SK-N-SH (cell line): ENCODE measurements around the gene ZNRF1. TPM values are rescaled to one million over a fixed set of nuclear protein-coding genes. Genes with fewer than 3 reads are reported as not detected.
"Not testable (repeated sequence)": the region's sequence is repeated elsewhere in the genome, so short reads cannot be mapped to it uniquely, and the experiment has no call there.

Experiments
- CTCF ChIA-PET: fragments of 300-600, 350-600 bp; formaldehyde crosslinking; extraction: SDS; loops from one replicate; lab custom pipeline; 2021; lab: Yijun Ruan, JAX
- POLR2A ChIA-PET: fragments of 350-600 bp; sonication (Branson Sonifier 250); formaldehyde crosslinking; extraction: SDS; loops from one replicate; lab custom pipeline; 2020; ENCODE audit warnings: antibody characterized with exemption, inconsistent platforms; lab: Yijun Ruan, JAX
- DNase-seq: peaks from one replicate; pipeline ENCODE4 v3.0.0; 2012
- H2AFZ ChIP-seq: fragments of 200-600 bp; sonication (generic); 2 replicates; pipeline ENCODE4 v1.8.1; 2016; ENCODE audit warnings: antibody characterized with exemption, mild to moderate bottlenecking, low read depth
- H3F3A ChIP-seq: fragments of 200-600 bp; sonication (generic); replicated peaks from 2 replicates; pipeline ENCODE3; 2016; ENCODE audit warnings: antibody characterized with exemption, mild to moderate bottlenecking; ENCODE audit not compliant: insufficient read depth
- H3K27ac ChIP-seq, 2 experiments: fragments of 200-500 bp in 1 of 2; fragments of 200-600 bp in 1 of 2; sonication (Bioruptor generic) in 1 of 2; sonication (generic), shearing (Covaris generic) in 1 of 2; 2 replicates each; pipeline versions ENCODE4 v1.5.1 to v1.6.1; 2014 to 2016; ENCODE audit warnings: low read depth in 2 of 2, inconsistent platforms in 1 of 2, low read length in 1 of 2, mild to moderate bottlenecking in 1 of 2, mixed read lengths in 1 of 2
- H3K27me3 ChIP-seq: fragments of 200-600 bp; sonication (generic), shearing (Covaris generic); 2 replicates; pipeline ENCODE4 v1.6.1; 2016; ENCODE audit warnings: mixed run types; ENCODE audit not compliant: insufficient read depth
- H3K36me3 ChIP-seq, 2 experiments: fragments of 200-500 bp in 1 of 2; fragments of 200-600 bp in 1 of 2; sonication (Bioruptor generic) in 1 of 2; sonication (generic) in 1 of 2; replicated peaks in 1 of 2; 2 replicates each; pipeline versions ENCODE3 to v1.5.1; 2014 to 2016; ENCODE audit warnings: low read length in 1 of 2, mild to moderate bottlenecking in 1 of 2; ENCODE audit not compliant: insufficient read depth in 2 of 2, control insufficient read depth in 1 of 2
- H3K4me1 ChIP-seq, 2 experiments: fragments of 200-500 bp in 1 of 2; fragments of 200-600 bp in 1 of 2; sonication (Bioruptor generic) in 1 of 2; sonication (generic), shearing (Covaris generic) in 1 of 2; 2 replicates each; pipeline versions ENCODE4 v1.5.1 to v1.6.1; 2014 to 2016; ENCODE audit warnings: low read depth in 1 of 2, low read length in 1 of 2, mixed run types in 1 of 2; ENCODE audit not compliant: insufficient read depth in 2 of 2, control insufficient read depth in 1 of 2
- H3K4me2 ChIP-seq: fragments of 200-600 bp; sonication (generic), shearing (Covaris generic); 2 replicates; pipeline ENCODE4 v1.6.1; 2017; ENCODE audit warnings: mixed run types
- H3K4me3 ChIP-seq, 2 experiments: fragments of 200-500 bp in 1 of 2; fragments of 200-600 bp in 1 of 2; sonication (Bioruptor generic) in 1 of 2; sonication (generic), shearing (Covaris generic) in 1 of 2; 2 replicates each; pipeline versions ENCODE4 v1.5.1 to v1.8.1; 2014 to 2016; ENCODE audit warnings: low read depth in 2 of 2, inconsistent platforms in 1 of 2, low read length in 1 of 2, mild to moderate bottlenecking in 1 of 2, mixed read lengths in 1 of 2, moderate library complexity in 1 of 2
- H3K79me2 ChIP-seq: fragments of 200-600 bp; sonication (generic); 2 replicates; pipeline ENCODE4 v1.8.1; 2017; ENCODE audit warnings: mild to moderate bottlenecking; ENCODE audit not compliant: insufficient read depth
- H3K9ac ChIP-seq: fragments of 200-600 bp; sonication (generic); 2 replicates; pipeline ENCODE4 v1.6.1; 2017; ENCODE audit warnings: mixed run types
- H3K9me2 ChIP-seq: fragments of 200-600 bp; sonication (generic); 2 replicates; pipeline ENCODE4 v1.6.1; 2017; ENCODE audit warnings: mixed run types
- H3K9me3 ChIP-seq: fragments of 200-600 bp; sonication (generic); 2 replicates; pipeline ENCODE4 v1.6.1; 2017; ENCODE audit warnings: mixed run types, mild to moderate bottlenecking, moderate library complexity
- H4K20me1 ChIP-seq: fragments of 200-600 bp; sonication (generic); 2 replicates; pipeline ENCODE4 v1.6.1; 2017; ENCODE audit warnings: mild to moderate bottlenecking, mixed run types; ENCODE audit not compliant: insufficient read depth
- EP300 ChIP-seq, 2 experiments: IDR thresholded peaks; 2 replicates each; pipeline versions ENCODE4 v1.4.0 to v1.6.1; 2012; ENCODE audit warnings: borderline replicate concordance in 1 of 2, low read depth in 1 of 2, low read length in 1 of 2
- EZH2phosphoT487 ChIP-seq: fragments of 200-600 bp; sonication (generic); IDR thresholded peaks from 2 replicates; pipeline ENCODE4 v1.6.1; 2017; ENCODE audit warnings: low read depth, mixed run types, mild to moderate bottlenecking, antibody characterized with exemption, moderate library complexity, borderline replicate concordance
- FOXM1 ChIP-seq: IDR thresholded peaks from 2 replicates; pipeline ENCODE4 v1.4.0; 2012; ENCODE audit warnings: low read depth, mild to moderate bottlenecking
- GABPA ChIP-seq: IDR thresholded peaks from 2 replicates; pipeline ENCODE4 v1.4.0; 2012; ENCODE audit warnings: low read depth, mild to moderate bottlenecking
- MXI1 ChIP-seq: IDR thresholded peaks from 2 replicates; pipeline ENCODE4 v1.6.1; 2012; ENCODE audit warnings: mild to moderate bottlenecking, low read depth, low read length, improper control_type of control experiment
- NFIC ChIP-seq: IDR thresholded peaks from 2 replicates; pipeline ENCODE4 v1.4.0; 2012; ENCODE audit warnings: borderline replicate concordance
- NRF1 ChIP-seq: IDR thresholded peaks from 2 replicates; pipeline ENCODE4 v1.6.1; 2012; ENCODE audit warnings: low read depth, mild to moderate bottlenecking, low read length
- PBX3 ChIP-seq: IDR thresholded peaks from 2 replicates; pipeline ENCODE4; 2012
- RAD21 ChIP-seq: IDR thresholded peaks from 2 replicates; pipeline ENCODE4 v1.6.1; 2012; ENCODE audit warnings: mild to moderate bottlenecking, low read length
- RFX5 ChIP-seq: IDR thresholded peaks from 2 replicates; pipeline ENCODE4 v1.6.1; 2012; ENCODE audit warnings: mild to moderate bottlenecking, improper control_type of control experiment, low read length
- RXRA ChIP-seq: IDR thresholded peaks from 2 replicates; pipeline ENCODE4 v1.4.0; 2012; ENCODE audit warnings: low read depth, mild to moderate bottlenecking, borderline replicate concordance
- TAF1 ChIP-seq: IDR thresholded peaks from 2 replicates; pipeline ENCODE4 v1.6.1; 2012; ENCODE audit warnings: low read depth, mild to moderate bottlenecking, low read length, moderate library complexity, borderline replicate concordance
- TCF12 ChIP-seq: IDR thresholded peaks from 2 replicates; pipeline ENCODE4 v1.4.0; 2012
- USF1 ChIP-seq: IDR thresholded peaks from 2 replicates; pipeline ENCODE4 v1.4.0; 2012; ENCODE audit warnings: low read depth, borderline replicate concordance
- YY1 ChIP-seq: IDR thresholded peaks from 2 replicates; pipeline ENCODE4 v1.4.0; 2012; ENCODE audit warnings: low read depth, mild to moderate bottlenecking
- whole genome bisulfite sequencing: methylation state at CpG from one replicate; pipeline ENCODE4 v1.1.6; 2017; ENCODE audit warnings: low lambda C conversion rate; 5-methylcytosine and 5-hydroxymethylcytosine counted together
- polyA plus RNA-seq, 3 experiments: library from polyadenylated mRNA; depleted of rRNA; stranded (reverse); fragments of >200 nt; gene quantifications; 2 replicates each; pipeline ENCODE4 v1.2.3, GENCODE V29; 2012

ZNRF1 gene
- polyA plus RNA-seq, 1 of the 3 experiments (the other 2 are of a cell fraction), result 23.7 TPM

GRCh38 chr16:75025761-75026160, 26.9 kb downstream of the ZNRF1 start:
- Histone ChIP-seq H3K9ac (no peak overlapping the region; the same call in 1 of the 2 replicates), H3K9me2 (no peaks in the 10 kb centered on the region), H3K4me3 (no peak overlapping the region), H3K27me3 (no peaks in the 10 kb centered on the region), H3K79me2 (peaks cover 96% of the 10 kb centered on the region), H3K27ac (peak overlapping the region in 1 of 2 experiments; percentile 68; a peak in 2 of 4 replicates), H2AFZ (no peak overlapping the region), H3F3A (peaks cover 29% of the 10 kb centered on the region), H4K20me1 (no peaks in the 10 kb centered on the region), H3K4me1 (peaks cover 0 to 19% of the 10 kb centered on the region in 2 experiments; a peak in 2 of 4 replicates), H3K9me3 (peaks cover 4% of the 10 kb centered on the region; the same call in 1 of the 2 replicates), H3K36me3 (peaks cover 0 to 8% of the 10 kb centered on the region in 2 experiments), H3K4me2 (peak overlapping the region; percentile 30)
- ChIA-PET POLR2A (no interaction called here), CTCF (interaction anchor here (0.6 to 1.6 kb wide), 3 partner anchors 11 to 85 kb away, joined by 3 read pairs; partner anchors contain the start of gene ZNRF1)
- peak; percentile 34 for DNase-seq
- TF ChIP-seq USF1, result no peak
- TF ChIP-seq NRF1, result no peak
- no peak for TF ChIP-seq FOXM1
- TF ChIP-seq RAD21, result no peak
- peak; percentile 4 for TF ChIP-seq NFIC
- 29% methylated on average over 3 of the region's 3 CpGs for WGBS

GRCh38 chr16:75026239-75026891, 27.5 kb downstream of the ZNRF1 start:
- DNase-seq, H3K4me3 ChIP-seq, H2AFZ ChIP-seq, H3K27me3 ChIP-seq, POLR2A ChIA-PET, H3K9me3 ChIP-seq, H3K36me3 ChIP-seq, H3K9ac ChIP-seq, H3K9me2 ChIP-seq, H4K20me1 ChIP-seq: not testable (repeated sequence)
- Histone ChIP-seq H3K4me1 (peaks cover 0 to 19% of the 10 kb centered on the region in 2 experiments; a peak in 2 of 4 replicates), H3F3A (peaks cover 30% of the 10 kb centered on the region), H3K79me2 (peaks cover 96% of the 10 kb centered on the region), H3K27ac (peak overlapping the region in 1 of 2 experiments; percentile 68; a peak in 2 of 4 replicates), H3K4me2 (peak overlapping the region; percentile 30)
- CTCF ChIA-PET, result interaction anchor here (0.6 to 1.6 kb wide), 3 partner anchors 12 to 85 kb away, joined by 3 read pairs; no protein-coding TSS in a partner anchor
- 0 out of 2 replicates have a peak, but pooled peaks have one; percentile 14 for TF ChIP-seq RXRA
- WGBS, result 84% methylated on average over 10 of the region's 10 CpGs

- WGBS, result 96% methylated on average over 2 of the region's 2 CpGs
- Histone ChIP-seq H3K9me3 (no peaks in the 10 kb centered on the region), H3K79me2 (peaks cover 96% of the 10 kb centered on the region), H3K27me3 (no peaks in the 10 kb centered on the region), H4K20me1 (no peaks in the 10 kb centered on the region), H3K9ac (no peak overlapping the region), H2AFZ (no peak overlapping the region), H3K27ac (peak overlapping the region in 1 of 2 experiments; percentile 68; a peak in 2 of 4 replicates), H3K9me2 (no peaks in the 10 kb centered on the region), H3F3A (peaks cover 30% of the 10 kb centered on the region), H3K36me3 (peaks cover 0 to under 1% of the 10 kb centered on the region in 2 experiments), H3K4me3 (no peak overlapping the region), H3K4me1 (peaks cover 0 to 19% of the 10 kb centered on the region in 2 experiments; a peak in 2 of 4 replicates), H3K4me2 (no peak overlapping the region)
- CTCF ChIA-PET, result interaction anchor here (0.9 to 1.1 kb wide), 2 partner anchors 16 to 69 kb away, joined by 3 read pairs; no protein-coding TSS in a partner anchor
- POLR2A ChIA-PET, result no interaction called here
- DNase-seq, result no peak
- TF ChIP-seq EZH2phosphoT487 (no peak), TCF12 (no peak), FOXM1 (no peak), PBX3 (no peak), TAF1 (no peak), NRF1 (no peak), MXI1 (no peak), YY1 (no peak), EP300 (IDR thresholded peaks at IDR 0.05; ENCODE audit: borderline replicate concordance in 1 of 2, low read depth in 1 of 2, low read length in 1 of 2) (no peak), GABPA (no peak), RFX5 (no peak)
Measured at GRCh38 chr16:75026892-75027391, 28.1 kb downstream of the ZNRF1 start.
